A673 (cell line): ENCODE data around the gene CELF4. TPM values are rescaled to one million over a fixed set of nuclear protein-coding genes. Genes with fewer than 3 reads are reported as not detected.

Experiments
- BruUV-seq: library from RNA; stranded (reverse); fragments of 400-500 nt; replicated peaks from 2 replicates; lab custom pipeline; 2021; lab: Mats Ljungman, UMichigan
- CTCF ChIA-PET: fragments of 300-600 bp; sonication (Branson Sonifier 250); formaldehyde crosslinking; loops from one replicate; lab custom pipeline; 2022; ENCODE audit warnings: antibody characterized with exemption; lab: Charles Lee
- POLR2A ChIA-PET: fragments of 300-600 bp; sonication (Branson Sonifier 250); formaldehyde crosslinking; loops from one replicate; lab custom pipeline; 2022; ENCODE audit warnings: antibody characterized with exemption; ENCODE audit not compliant: low non-redundant PET; lab: Charles Lee
- DNase-seq: peaks from one replicate; pipeline ENCODE4 v3.0.0-alpha.2; 2015; ENCODE audit warnings: low spot score
- H3K27ac ChIP-seq: fragments of 200-600 bp; sonication (generic); 2 replicates; pipeline ENCODE4 v1.5.1; 2016; ENCODE audit warnings: mixed run types, low read depth, mild to moderate bottlenecking, mixed read lengths, antibody characterized with exemption, low read length; ENCODE audit not compliant: poor library complexity, severe bottlenecking
- H3K27me3 ChIP-seq: fragments of 200-600 bp; sonication (generic); replicated peaks from 2 replicates; pipeline ENCODE4 v1.6.1; 2017; ENCODE audit warnings: mixed run types, low read depth, mild to moderate bottlenecking, mixed read lengths, antibody characterized with exemption, low read length; ENCODE audit not compliant: insufficient read depth, poor library complexity
- H3K36me3 ChIP-seq: fragments of 200-600 bp; sonication (generic); 2 replicates; pipeline ENCODE4 v1.6.1; 2016; ENCODE audit warnings: mixed run types, mild to moderate bottlenecking, mixed read lengths, antibody characterized with exemption, low read length; ENCODE audit not compliant: insufficient read depth, poor library complexity, severe bottlenecking
- H3K4me1 ChIP-seq: fragments of 200-600 bp; sonication (generic); 2 replicates; pipeline ENCODE4 v1.6.1; 2017; ENCODE audit warnings: mixed run types, mild to moderate bottlenecking, mixed read lengths, antibody characterized with exemption, low read length; ENCODE audit not compliant: insufficient read depth, poor library complexity, severe bottlenecking
- H3K4me3 ChIP-seq: fragments of 200-600 bp; sonication (generic); 2 replicates; pipeline ENCODE4 v1.5.1; 2016; ENCODE audit warnings: low read depth, mixed run types, mild to moderate bottlenecking, mixed read lengths, low read length; ENCODE audit not compliant: poor library complexity, severe bottlenecking
- H3K9me3 ChIP-seq: fragments of 200-600 bp; sonication (generic); 2 replicates; pipeline ENCODE4 v1.6.1; 2016; ENCODE audit warnings: mixed run types, low read depth, mild to moderate bottlenecking, mixed read lengths, antibody characterized with exemption, low read length; ENCODE audit not compliant: poor library complexity, severe bottlenecking
- CTCF ChIP-seq: fragments of 300-800, 200-600 bp; sonication (generic); conservative IDR thresholded peaks from 2 replicates; pipeline ENCODE4 v1.5.1; 2017; ENCODE audit warnings: low read depth, mild to moderate bottlenecking, antibody characterized with exemption, low read length, moderate library complexity, mixed read lengths
- EZH2 ChIP-seq: fragments of 200-600 bp; sonication (generic); IDR thresholded peaks from 2 replicates; pipeline ENCODE4 v1.6.1; 2017; ENCODE audit warnings: borderline replicate concordance, low read depth, mild to moderate bottlenecking, mixed read lengths, antibody characterized with exemption, low read length; ENCODE audit not compliant: poor library complexity, severe bottlenecking
- intact Hi-C: fragments of 100-400 bp; cut with micrococcal nuclease; formaldehyde crosslinking; loops from one replicate; pipeline ENCODE4 v1.10.0; 2022; ENCODE audit not compliant: unreplicated experiment
- total RNA-seq: library from RNA; stranded (reverse); gene quantifications from 2 replicates; pipeline ENCODE4 v1.2.3, GENCODE V29; 2021

The CELF4 gene
- total RNA-seq, 1 experiment from 2014 or later: not detected

DNA sequence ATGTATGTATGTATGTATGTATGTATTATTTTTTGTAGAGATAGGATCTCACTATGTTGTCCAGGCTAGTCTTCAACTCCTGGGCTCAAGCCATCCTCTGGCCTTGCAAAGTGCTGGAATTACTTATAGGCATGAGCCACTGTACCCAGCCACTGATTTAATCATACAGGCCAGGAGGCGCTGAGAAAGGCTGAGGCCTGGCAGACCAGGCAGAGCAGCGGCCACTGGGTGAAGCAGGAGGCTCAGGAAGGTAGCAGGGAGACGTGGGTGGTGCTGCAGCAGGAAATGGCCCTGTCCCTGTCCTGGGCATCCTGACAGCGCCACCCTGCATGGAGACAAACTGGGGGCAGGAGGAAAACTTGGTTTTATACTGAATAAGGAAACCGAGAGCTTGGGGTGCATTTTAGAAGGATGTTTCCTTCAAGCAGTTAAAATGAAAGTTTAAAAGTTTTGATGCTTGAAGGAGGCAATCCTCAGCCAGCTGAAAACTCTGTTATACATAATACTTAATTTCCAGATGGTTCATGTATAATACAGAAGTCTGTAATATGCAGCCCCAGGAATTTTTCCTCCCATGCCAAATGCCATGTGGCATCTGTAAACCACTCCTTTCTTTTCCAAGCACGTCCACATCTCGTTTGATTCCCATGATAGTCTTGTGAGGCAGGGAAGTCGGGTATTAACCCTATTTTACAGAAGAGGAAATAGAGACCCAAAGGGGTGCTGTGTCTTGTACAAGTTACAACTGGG, 182.4 kb downstream of the CELF4 start:
- Histone ChIP-seq H3K36me3 (no peaks in the 10 kb centered on the region), H3K9me3 (no peaks in the 10 kb centered on the region), H3K27ac (no peak overlapping the region), H3K4me3 (no peak overlapping the region), H3K27me3 (peaks cover 15% of the 10 kb centered on the region), H3K4me1 (peaks cover 5% of the 10 kb centered on the region)
- intact Hi-C loops: no loop called here
- TF ChIP-seq EZH2 (no peak), CTCF (no peak)
- DNase-seq: peak; percentile 12
- ChIA-PET POLR2A (interaction anchor here (0.7 kb wide), 1 partner anchor 159 kb away, joined by 8 read pairs; no protein-coding TSS in a partner anchor), CTCF (interaction anchor here (0.7 kb wide), 1 partner anchor 43 kb away, joined by 3 read pairs; no protein-coding TSS in a partner anchor)
- BruUV-seq: no TSS peak

- Histone ChIP-seq H3K27me3 (peaks cover 32% of the 10 kb centered on the region), H3K4me3 (no peak overlapping the region), H3K36me3 (no peaks in the 10 kb centered on the region), H3K4me1 (peaks cover 5% of the 10 kb centered on the region), H3K9me3 (no peaks in the 10 kb centered on the region), H3K27ac (no peak overlapping the region)
- CTCF ChIA-PET: no interaction called here
- intact Hi-C loops: no loop called here
- no peak for TF ChIP-seq EZH2
- no peak for TF ChIP-seq CTCF
- POLR2A ChIA-PET: no interaction called here
- BruUV-seq: no TSS peak
- DNase-seq: no peak
Observed at GRCh38 chr18:37381554-37381953, 184.0 kb downstream of the CELF4 start.

- Histone ChIP-seq H3K4me3 (no peak overlapping the region), H3K4me1 (peaks cover 5% of the 10 kb centered on the region), H3K27ac (no peak overlapping the region), H3K27me3 (peaks cover 40% of the 10 kb centered on the region), H3K9me3 (no peaks in the 10 kb centered on the region), H3K36me3 (no peaks in the 10 kb centered on the region)
- no TSS peak for BruUV-seq
- TF ChIP-seq CTCF (no peak), EZH2 (no peak)
- intact Hi-C loops: no loop called here
- DNase-seq: no peak
- POLR2A ChIA-PET: no interaction called here
- CTCF ChIA-PET: no interaction called here
Observed at GRCh38 chr18:37380546-37381110, 185.0 kb downstream of the CELF4 start.
